HepG2 (cell line): ENCODE measurements around the gene LRRC73. TPM values are rescaled to one million over a fixed set of nuclear protein-coding genes. Genes with fewer than 3 reads are reported as not detected.
A peak's percentile ranks its signal among the peaks of the same experiment; 100 is the strongest.

Experiments used
- ATAC-seq: fragments of 200-7000 bp; cut with Tn5 transposase; 3 replicates; pipeline ENCODE4 v1.9.1; 2020; ENCODE audit warnings: mild to moderate bottlenecking, moderate library complexity
- BruUV-seq: library from RNA; stranded (reverse); fragments of 400-500 nt; replicated peaks from 2 replicates; lab custom pipeline; 2021; lab: Mats Ljungman, UMichigan
- CTCF ChIA-PET: fragments of 300-600 bp; formaldehyde crosslinking; extraction: SDS; loops from one replicate; lab custom pipeline; 2021; ENCODE audit warnings: low total read pairs, inconsistent platforms, low intra/inter-chr PET ratio; lab: Yijun Ruan, JAX
- POLR2A ChIA-PET: fragments of 350-600 bp; sonication (Branson Sonifier 250); formaldehyde crosslinking; loops from one replicate; lab custom pipeline; 2020; ENCODE audit warnings: antibody characterized with exemption, inconsistent platforms; lab: Yijun Ruan, JAX
- DNase-seq: peaks from one replicate; pipeline ENCODE4 v3.0.0-alpha.2; 2015; ENCODE audit warnings: low spot score
- FAIRE-seq: peaks from 3 replicates; lab custom pipeline; 2011; peaks lifted over from hg19 to GRCh38; lab: Jason Lieb, UNC
- H2AFZ ChIP-seq: one replicate; pipeline ENCODE4 v1.6.1; 2011; ENCODE audit warnings: low read length, inconsistent platforms
- H3K27ac ChIP-seq: fragments of 300-600 bp; 3 replicates; pipeline ENCODE4 v1.8.0; 2011; ENCODE audit warnings: mixed run types, mild to moderate bottlenecking, mixed read lengths, low read length, inconsistent platforms; ENCODE audit not compliant: insufficient read depth; ENCODE audit errors: extremely low read length
- H3K27me3 ChIP-seq, 2 experiments: fragments of 200-600 bp in 1 of 2; 2 replicates in 1 of 2; 3 replicates in 1 of 2; pipeline versions ENCODE4 v1.6.0 to v1.8.0; 2011; ENCODE audit warnings: low read length in 2 of 2, mild to moderate bottlenecking in 2 of 2, moderate library complexity in 2 of 2, inconsistent platforms in 1 of 2; ENCODE audit not compliant: insufficient read depth in 2 of 2, control insufficient read depth in 1 of 2
- H3K36me3 ChIP-seq, 2 experiments: fragments of 200-600 bp in 1 of 2; replicated peaks in 1 of 2; 2 replicates in 1 of 2; 3 replicates in 1 of 2; pipeline versions ENCODE4 v1.5.1 to v1.8.0; 2011; ENCODE audit warnings: low read length in 2 of 2, inconsistent platforms in 1 of 2; ENCODE audit not compliant: insufficient read depth in 2 of 2, control insufficient read depth in 1 of 2
- H3K4me1 ChIP-seq: 2 replicates; pipeline ENCODE4 v1.5.1; 2012; ENCODE audit warnings: low read length, inconsistent platforms; ENCODE audit not compliant: insufficient read depth
- H3K4me2 ChIP-seq: 2 replicates; pipeline ENCODE4 v1.6.0; 2011; ENCODE audit warnings: low read depth, low read length, inconsistent platforms
- H3K4me3 ChIP-seq, 3 experiments: fragments of 200-600 bp in 1 of 3; sonication (generic), shearing (Covaris generic) in 1 of 3; replicated peaks in 1 of 3; 2 replicates each; pipeline ENCODE4 v1.5.1; 2011 to 2016; ENCODE audit warnings: low read length in 3 of 3, inconsistent platforms in 2 of 3, low read depth in 2 of 3, mild to moderate bottlenecking in 2 of 3, control low read depth in 1 of 3, mixed read lengths in 1 of 3; ENCODE audit not compliant: insufficient read depth in 1 of 3
- H3K79me2 ChIP-seq: one replicate; pipeline ENCODE4 v1.6.1; 2011; ENCODE audit warnings: low read length, inconsistent platforms; ENCODE audit not compliant: insufficient read depth
- H3K9ac ChIP-seq: 2 replicates; pipeline ENCODE4 v1.6.0; 2011; ENCODE audit warnings: mild to moderate bottlenecking, low read depth, low read length, inconsistent platforms; ENCODE audit not compliant: insufficient read depth
- H3K9me3 ChIP-seq: 2 replicates; pipeline ENCODE4 v1.5.1; 2012; ENCODE audit warnings: mild to moderate bottlenecking, low read length
- H4K20me1 ChIP-seq: 2 replicates; pipeline ENCODE4 v1.6.0; 2011; ENCODE audit warnings: inconsistent platforms, mild to moderate bottlenecking, low read length, moderate library complexity; ENCODE audit not compliant: insufficient read depth
- BRCA1 ChIP-seq: sonication (generic); formaldehyde crosslinking; IDR thresholded peaks from 2 replicates; pipeline ENCODE4 v1.4.0; 2020; ENCODE audit warnings: missing genetic modification reagents
- HNF4A ChIP-seq: sonication (generic); formaldehyde crosslinking; IDR thresholded peaks from 2 replicates; pipeline ENCODE4 v1.4.0; 2020; ENCODE audit warnings: missing genetic modification reagents
- HNF4G ChIP-seq, 2 experiments: sonication (generic) in 1 of 2; formaldehyde crosslinking in 1 of 2; IDR thresholded peaks; 2 replicates each; pipeline versions ENCODE4 v1.4.0 to v1.6.1; 2011 to 2020; ENCODE audit warnings: borderline replicate concordance in 2 of 2, low read depth in 2 of 2, mild to moderate bottlenecking in 2 of 2, low read length in 1 of 2, missing genetic modification reagents in 1 of 2, moderate library complexity in 1 of 2
- NR2C2 ChIP-seq: sonication (generic); formaldehyde crosslinking; IDR thresholded peaks from 2 replicates; pipeline ENCODE4 v1.4.0; 2020; ENCODE audit warnings: missing genetic modification reagents, mild to moderate bottlenecking, moderate library complexity, borderline replicate concordance
- NR2F1 ChIP-seq, 2 experiments: fragments of 450-650 bp in 1 of 2; formaldehyde crosslinking in 1 of 2; IDR thresholded peaks; 2 replicates each; pipeline versions ENCODE4 v1.5.0 to v1.6.1; 2016 to 2020; ENCODE audit warnings: mild to moderate bottlenecking in 1 of 2, missing compliant biosample characterization in 1 of 2, missing genetic modification reagents in 1 of 2, moderate library complexity in 1 of 2
- PAXIP1 ChIP-seq: sonication (generic); formaldehyde crosslinking; conservative IDR thresholded peaks from 2 replicates; pipeline ENCODE4 v1.4.0; 2020; ENCODE audit warnings: mild to moderate bottlenecking, missing genetic modification reagents, moderate library complexity
- PHF21A ChIP-seq: sonication (generic); formaldehyde crosslinking; IDR thresholded peaks from 2 replicates; pipeline ENCODE4 v1.5.0; 2020; ENCODE audit warnings: mild to moderate bottlenecking, missing genetic modification reagents
- POLR2AphosphoS5 ChIP-seq: IDR thresholded peaks from 2 replicates; pipeline ENCODE4 v1.6.1; 2012; ENCODE audit warnings: low read depth, low read length
- RARA ChIP-seq: IDR thresholded peaks from 2 replicates; pipeline ENCODE4 v1.6.1; 2016; ENCODE audit warnings: missing genetic modification reagents, missing compliant biosample characterization
- SKI ChIP-seq: fragments of 450-650 bp; IDR thresholded peaks from one replicate; pipeline ENCODE4 v1.6.1; 2018; ENCODE audit warnings: mild to moderate bottlenecking; ENCODE audit not compliant: partially characterized antibody
- SRSF9 ChIP-seq: fragments of 200-400 bp; formaldehyde crosslinking; IDR thresholded peaks from 2 replicates; pipeline ENCODE4 v1.6.1; 2018; ENCODE audit warnings: borderline replicate concordance, mild to moderate bottlenecking, low read depth, low read length; ENCODE audit not compliant: insufficient read depth, poor library complexity, severe bottlenecking
- SSRP1 ChIP-seq: IDR thresholded peaks from 2 replicates; pipeline ENCODE4 v1.6.1; 2016; ENCODE audit warnings: control low read depth
- TARDBP ChIP-seq: sonication (generic); formaldehyde crosslinking; IDR thresholded peaks from 2 replicates; pipeline ENCODE4 v1.8.0; 2022; ENCODE audit warnings: mild to moderate bottlenecking, missing genetic modification reagents
- TEAD3 ChIP-seq: optimal IDR thresholded peaks from 2 replicates; pipeline ENCODE3; 2016; ENCODE audit warnings: borderline replicate concordance
- ZBTB38 ChIP-seq: sonication (generic); formaldehyde crosslinking; IDR thresholded peaks from 2 replicates; pipeline ENCODE4 v1.5.1; 2020; ENCODE audit warnings: mild to moderate bottlenecking, missing genetic modification reagents
- ZBTB49 ChIP-seq: sonication (generic); formaldehyde crosslinking; IDR thresholded peaks from 2 replicates; pipeline ENCODE4 v1.4.0; 2020; ENCODE audit warnings: missing genetic modification reagents, borderline replicate concordance
- ZFP36L1 ChIP-seq: sonication (generic); formaldehyde crosslinking; IDR thresholded peaks from 2 replicates; pipeline ENCODE4 v1.8.0; 2022; ENCODE audit warnings: mild to moderate bottlenecking, missing genetic modification reagents, moderate library complexity
- ZNF772 ChIP-seq: sonication (generic); formaldehyde crosslinking; IDR thresholded peaks from 2 replicates; pipeline ENCODE4 v1.5.0; 2020; ENCODE audit warnings: mild to moderate bottlenecking, missing genetic modification reagents
- WGBS: methylation state at CpG from one replicate; pipeline ENCODE4 v1.1.6; 2017; ENCODE audit warnings: low lambda C conversion rate; 5-methylcytosine and 5-hydroxymethylcytosine counted together
- in situ Hi-C: cut with HindIII; loops from 2 replicates; pipeline ENCODE4 v1.10.0; 2017; ENCODE audit warnings: low pct_unique_long_range_greater_than_20kb; ENCODE audit not compliant: extremely low pct_ligation_motif_present
- intact Hi-C: fragments of 100-400 bp; cut with micrococcal nuclease; formaldehyde crosslinking; loops from one replicate; pipeline ENCODE4 v1.10.0; 2022; ENCODE audit not compliant: unreplicated experiment
- polyA plus RNA-seq, 8 experiments: library from polyadenylated mRNA; depleted of rRNA in 3 of 8; stranded (reverse) in 7 of 8; unstranded in 1 of 8; fragments of >200 nt; fragmentation: Illumina TruSeq in 4 of 8; extraction: Trizol in 4 of 8; gene quantifications; 2 replicates each; pipeline versions ENCODE4 v1.2.1 to v1.2.3, GENCODE V29; 2011 to 2016; ENCODE audit warnings: low read depth in 4 of 8, missing spikeins in 1 of 8, mixed read lengths in 1 of 8; ENCODE audit not compliant: insufficient read depth in 1 of 8
- total RNA-seq, 5 experiments: library from RNA; depleted of rRNA; stranded (reverse); fragments of >200 nt; fragmentation: Illumina TruSeq; extraction: Trizol; gene quantifications; 2 replicates each; pipeline ENCODE4 v1.2.3, GENCODE V29; 2016; ENCODE audit warnings: low read depth in 1 of 5

The LRRC73 gene
- total and polyA plus RNA-seq, 2 of the 13 experiments (the other 11 are each of a cell fraction or from before 2014, with no cell fraction given): 0.11 to 0.12 TPM

- Histone ChIP-seq H3K9ac (no peak overlapping the region), H3K4me2 (peak overlapping the region; percentile 53), H3K9me3 (no peaks in the 10 kb centered on the region), H3K27ac (peak overlapping the region; percentile 11), H3K4me1 (peaks cover 63% of the 10 kb centered on the region), H4K20me1 (no peaks in the 10 kb centered on the region), H2AFZ (no peak overlapping the region), H3K79me2 (peaks cover 62% of the 10 kb centered on the region), H3K36me3 (peaks cover 0 to 3% of the 10 kb centered on the region in 2 experiments; a peak in 1 of 5 replicates), H3K27me3 (no peaks in the 10 kb centered on the region; a peak in 1 of 5 replicates), H3K4me3 (no peak overlapping the region)
- in situ Hi-C loops: no loop called here
- TF ChIP-seq RARA (CRISPR knock-in tag) (peak; percentile 80), SSRP1 (CRISPR knock-in tag) (no peak), NR2F1 (CRISPR knock-in tag; IDR thresholded peaks at IDR 0.05) (peak in 1 of 2 experiments; percentile 48; a peak in 2 of 4 replicates), TARDBP (no peak), ZNF772 (CRISPR knock-in tag) (0 out of 2 replicates have a peak, but pooled peaks have one; percentile 23), BRCA1 (CRISPR knock-in tag) (no peak), TEAD3 (peak; percentile 15), HNF4A (CRISPR knock-in tag) (peak; percentile 71; the same call in 1 of the 2 replicates), HNF4G (IDR thresholded peaks at IDR 0.05; ENCODE audit: borderline replicate concordance, low read depth, low read length) (peak; percentile 60; the same call in 1 of the 2 replicates), HNF4G (CRISPR knock-in tag; IDR thresholded peaks at IDR 0.05; ENCODE audit: borderline replicate concordance, low read depth) (no peak), SKI (peak; percentile 27), PHF21A (no peak), ZBTB49 (CRISPR knock-in tag) (no peak), POLR2AphosphoS5 (peak; percentile 30; the same call in 1 of the 2 replicates), ZFP36L1 (no peak), ZBTB38 (peak; percentile 34; the same call in 1 of the 2 replicates), PAXIP1 (CRISPR knock-in tag) (0 out of 2 replicates have a peak, but pooled peaks have one; percentile 5), NR2C2 (0 out of 2 replicates have a peak, but pooled peaks have one; percentile 20), SRSF9 (no peak)
- intact Hi-C loops: no loop called here
- CTCF ChIA-PET: no interaction called here
- no peak for ATAC-seq
- FAIRE-seq: no peak
- no TSS peak for BruUV-seq
- 84% methylated on average over 11 of the region's 11 CpGs for WGBS
- POLR2A ChIA-PET: interaction anchor here (0.7 to 6.5 kb wide), 3 partner anchors 10 to 699 kb away, joined by 3 to 141 read pairs (median 4); no protein-coding TSS in a partner anchor
- no peak for DNase-seq
Measured at GRCh38 chr6:43481591-43482236, 28.4 kb downstream of the LRRC73 start.
